GM23338 (cell line): ENCODE results near the gene DZIP1. TPM values are rescaled to one million over a fixed set of nuclear protein-coding genes. Genes with fewer than 3 reads are reported as not detected.

Experiments
- ATAC-seq: fragments of 200-7000 bp; cut with Tn5 transposase; 3 replicates; pipeline ENCODE4 v1.9.1; 2020
- DNase-seq: peaks from one replicate; pipeline ENCODE4 v3.0.0-alpha.2; 2015; ENCODE audit warnings: low spot score
- H2AFZ ChIP-seq: fragments of 200-600 bp; sonication (generic); 2 replicates; pipeline ENCODE4 v1.8.0; 2016; ENCODE audit warnings: antibody characterized with exemption, mild to moderate bottlenecking, moderate library complexity
- H3F3A ChIP-seq: fragments of 200-600 bp; sonication (generic); replicated peaks from 2 replicates; pipeline ENCODE4 v1.8.0; 2017; ENCODE audit warnings: antibody characterized with exemption, mixed run types, low read depth
- H3K27ac ChIP-seq: fragments of 200-600 bp; sonication (generic); 2 replicates; pipeline ENCODE4 v1.6.1; 2016; ENCODE audit warnings: low read depth
- H3K27me3 ChIP-seq: fragments of 200-600 bp; sonication (generic); 2 replicates; pipeline ENCODE4 v1.8.0; 2016; ENCODE audit warnings: mild to moderate bottlenecking, mixed run types, moderate library complexity; ENCODE audit not compliant: insufficient read depth
- H3K36me3 ChIP-seq: fragments of 200-600 bp; sonication (generic); 2 replicates; pipeline ENCODE4 v1.8.0; 2016; ENCODE audit warnings: mild to moderate bottlenecking; ENCODE audit not compliant: insufficient read depth
- H3K4me1 ChIP-seq: fragments of 200-600 bp; sonication (generic); 2 replicates; pipeline ENCODE4 v1.8.0; 2016; ENCODE audit warnings: mild to moderate bottlenecking, moderate library complexity; ENCODE audit not compliant: insufficient read depth
- H3K4me2 ChIP-seq: fragments of 200-600 bp; sonication (generic); 2 replicates; pipeline ENCODE4 v1.7.1; 2017; ENCODE audit warnings: mixed run types
- H3K4me3 ChIP-seq: fragments of 200-600 bp; sonication (generic); 2 replicates; pipeline ENCODE4 v1.6.1; 2016; ENCODE audit warnings: mixed run types
- H3K79me2 ChIP-seq: fragments of 200-600 bp; sonication (generic); replicated peaks from 2 replicates; pipeline ENCODE4 v1.8.0; 2017; ENCODE audit warnings: mild to moderate bottlenecking; ENCODE audit not compliant: insufficient read depth
- H3K9me2 ChIP-seq: fragments of 200-600 bp; sonication (generic); 2 replicates; pipeline ENCODE4 v1.8.0; 2017; ENCODE audit not compliant: insufficient read depth
- H4K20me1 ChIP-seq: fragments of 200-600 bp; sonication (generic); replicated peaks from 2 replicates; pipeline ENCODE4 v1.8.0; 2017; ENCODE audit warnings: mild to moderate bottlenecking; ENCODE audit not compliant: insufficient read depth
- H3K27ac Mint-ChIP-seq: 2 replicates; pipeline ENCODE4 v1.8.0; 2020; ENCODE audit warnings: inconsistent platforms, mild to moderate bottlenecking, moderate library complexity, mixed read lengths
- H3K27me3 Mint-ChIP-seq: 3 replicates; pipeline ENCODE4 v1.8.0; 2022; ENCODE audit warnings: low read depth, mild to moderate bottlenecking, moderate library complexity, mixed read lengths, inconsistent platforms; ENCODE audit not compliant: insufficient read depth, poor library complexity
- H3K36me3 Mint-ChIP-seq: 3 replicates; pipeline ENCODE4 v1.8.0; 2021; ENCODE audit warnings: low read depth, mild to moderate bottlenecking, inconsistent platforms, moderate library complexity, mixed read lengths
- H3K4me1 Mint-ChIP-seq: 3 replicates; pipeline ENCODE4 v1.8.0; 2020; ENCODE audit warnings: mild to moderate bottlenecking, inconsistent platforms, mixed read lengths
- H3K4me3 Mint-ChIP-seq: 3 replicates; pipeline ENCODE4 v1.8.0; 2021; ENCODE audit warnings: moderate library complexity, mild to moderate bottlenecking, inconsistent platforms, mixed read lengths
- H3K9me3 Mint-ChIP-seq: 3 replicates; pipeline ENCODE4 v1.8.0; 2020; ENCODE audit warnings: moderate library complexity, mild to moderate bottlenecking, inconsistent platforms, mixed read lengths
- CREB1 ChIP-seq: fragments of 250-450 bp; sonication (Bioruptor Pico); IDR thresholded peaks from 2 replicates; pipeline ENCODE4 v1.5.0; 2020; ENCODE audit warnings: low read depth, mild to moderate bottlenecking, moderate library complexity
- ETS1 ChIP-seq: IDR thresholded peaks from 2 replicates; pipeline ENCODE4 v1.6.1; 2016; ENCODE audit warnings: antibody characterized with exemption
- EZH2 ChIP-seq: fragments of 200-600 bp; sonication (generic); IDR thresholded peaks from one replicate; pipeline ENCODE4 v1.8.0; 2017; ENCODE audit warnings: antibody characterized with exemption, mild to moderate bottlenecking, low read depth; ENCODE audit not compliant: unreplicated experiment
- EZH2phosphoT487 ChIP-seq: fragments of 200-600 bp; sonication (generic); IDR thresholded peaks from one replicate; pipeline ENCODE4 v1.8.1; 2018; ENCODE audit warnings: antibody characterized with exemption; ENCODE audit not compliant: unreplicated experiment
- JUNB ChIP-seq: IDR thresholded peaks from one replicate; pipeline ENCODE4 v1.6.1; 2016; ENCODE audit warnings: antibody characterized with exemption; ENCODE audit not compliant: unreplicated experiment
- NANOG ChIP-seq: IDR thresholded peaks from 2 replicates; pipeline ENCODE4 v1.6.1; 2016; ENCODE audit warnings: antibody characterized with exemption, borderline replicate concordance
- POLR2AphosphoS5 ChIP-seq: IDR thresholded peaks from 2 replicates; pipeline ENCODE4 v1.6.1; 2016; ENCODE audit warnings: antibody characterized with exemption, low read depth
- STAT1 ChIP-seq: IDR thresholded peaks from one replicate; pipeline ENCODE4 v1.6.1; 2016; ENCODE audit warnings: antibody characterized with exemption; ENCODE audit not compliant: unreplicated experiment
- ZNF114 ChIP-seq: fragments of 250-450 bp; sonication (Bioruptor Pico); IDR thresholded peaks from 2 replicates; pipeline ENCODE4 v1.5.0; 2020; ENCODE audit warnings: mild to moderate bottlenecking, moderate library complexity
- ZNF331 ChIP-seq: fragments of 250-450 bp; sonication (Bioruptor Pico); IDR thresholded peaks from 2 replicates; pipeline ENCODE4 v1.5.0; 2020; ENCODE audit warnings: low read depth, mild to moderate bottlenecking, moderate library complexity
- ZNF462 ChIP-seq: fragments of 250-450 bp; sonication (Bioruptor Pico); IDR thresholded peaks from 2 replicates; pipeline ENCODE4 v1.5.0; 2020; ENCODE audit warnings: mild to moderate bottlenecking, moderate library complexity
- polyA plus RNA-seq: library from polyadenylated mRNA; unstranded; fragments of >200 nt; fragmentation: Nextera tagmentation; extraction: Ambion mirVana; gene quantifications from 2 replicates; pipeline ENCODE4 v1.2.1, GENCODE V29; 2016
- total RNA-seq: library from RNA; depleted of rRNA; stranded (reverse); fragments of >200 nt; shearing (Covaris generic); gene quantifications from 2 replicates; pipeline ENCODE4 v1.2.3, GENCODE V29; 2014
- TF ChIP-seq, protein P1 (sequence below), 2 experiments: fragments of 200-600 bp in 1 of 2; sonication (generic) in 1 of 2; conservative IDR thresholded peaks; 2 replicates each; pipeline versions ENCODE4 v1.5.1 to v1.6.1; 2016 to 2017; ENCODE audit warnings: antibody characterized with exemption in 2 of 2, low read depth in 2 of 2, mild to moderate bottlenecking in 2 of 2, moderate library complexity in 1 of 2
- TF ChIP-seq, protein P2 (sequence below): IDR thresholded peaks from one replicate; pipeline ENCODE4 v1.6.1; 2018; ENCODE audit warnings: antibody characterized with exemption; ENCODE audit not compliant: unreplicated experiment

The DZIP1 gene
- total and polyA plus RNA-seq, 2 experiments from 2014 or later = 10.6 to 24.2 TPM

- no peak overlapping the region for H3K27ac Mint-ChIP-seq
- peaks cover 3% of the 10 kb centered on the region for H3K27me3 Mint-ChIP-seq
- no peaks in the 10 kb centered on the region for H4K20me1 ChIP-seq
- DNase-seq (no peak), ATAC-seq (no peak)
- no peaks in the 10 kb centered on the region for H3K9me3 Mint-ChIP-seq
- H3K4me3 ChIP-seq = no peak overlapping the region
- H3K4me2 ChIP-seq = no peak overlapping the region
- no peak for TF ChIP-seq ZNF462 (CRISPR knock-in tag)
- TF ChIP-seq ZNF331 (CRISPR knock-in tag) = no peak
- no peak for TF ChIP-seq EZH2phosphoT487
- TF ChIP-seq STAT1 = no peak
- no peak for TF ChIP-seq CREB1 (CRISPR knock-in tag)
- no peak for TF ChIP-seq NANOG
- no peak for TF ChIP-seq POLR2AphosphoS5
- TF ChIP-seq JUNB = no peak
- TF ChIP-seq ZNF114 = no peak
- no peak for TF ChIP-seq EZH2
- TF ChIP-seq, protein P1, sequence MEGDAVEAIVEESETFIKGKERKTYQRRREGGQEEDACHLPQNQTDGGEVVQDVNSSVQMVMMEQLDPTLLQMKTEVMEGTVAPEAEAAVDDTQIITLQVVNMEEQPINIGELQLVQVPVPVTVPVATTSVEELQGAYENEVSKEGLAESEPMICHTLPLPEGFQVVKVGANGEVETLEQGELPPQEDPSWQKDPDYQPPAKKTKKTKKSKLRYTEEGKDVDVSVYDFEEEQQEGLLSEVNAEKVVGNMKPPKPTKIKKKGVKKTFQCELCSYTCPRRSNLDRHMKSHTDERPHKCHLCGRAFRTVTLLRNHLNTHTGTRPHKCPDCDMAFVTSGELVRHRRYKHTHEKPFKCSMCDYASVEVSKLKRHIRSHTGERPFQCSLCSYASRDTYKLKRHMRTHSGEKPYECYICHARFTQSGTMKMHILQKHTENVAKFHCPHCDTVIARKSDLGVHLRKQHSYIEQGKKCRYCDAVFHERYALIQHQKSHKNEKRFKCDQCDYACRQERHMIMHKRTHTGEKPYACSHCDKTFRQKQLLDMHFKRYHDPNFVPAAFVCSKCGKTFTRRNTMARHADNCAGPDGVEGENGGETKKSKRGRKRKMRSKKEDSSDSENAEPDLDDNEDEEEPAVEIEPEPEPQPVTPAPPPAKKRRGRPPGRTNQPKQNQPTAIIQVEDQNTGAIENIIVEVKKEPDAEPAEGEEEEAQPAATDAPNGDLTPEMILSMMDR (conservative IDR thresholded peaks at IDR 0.05; ENCODE audit: low read depth in 2 of 2) = no peak
- TF ChIP-seq, protein P2, sequence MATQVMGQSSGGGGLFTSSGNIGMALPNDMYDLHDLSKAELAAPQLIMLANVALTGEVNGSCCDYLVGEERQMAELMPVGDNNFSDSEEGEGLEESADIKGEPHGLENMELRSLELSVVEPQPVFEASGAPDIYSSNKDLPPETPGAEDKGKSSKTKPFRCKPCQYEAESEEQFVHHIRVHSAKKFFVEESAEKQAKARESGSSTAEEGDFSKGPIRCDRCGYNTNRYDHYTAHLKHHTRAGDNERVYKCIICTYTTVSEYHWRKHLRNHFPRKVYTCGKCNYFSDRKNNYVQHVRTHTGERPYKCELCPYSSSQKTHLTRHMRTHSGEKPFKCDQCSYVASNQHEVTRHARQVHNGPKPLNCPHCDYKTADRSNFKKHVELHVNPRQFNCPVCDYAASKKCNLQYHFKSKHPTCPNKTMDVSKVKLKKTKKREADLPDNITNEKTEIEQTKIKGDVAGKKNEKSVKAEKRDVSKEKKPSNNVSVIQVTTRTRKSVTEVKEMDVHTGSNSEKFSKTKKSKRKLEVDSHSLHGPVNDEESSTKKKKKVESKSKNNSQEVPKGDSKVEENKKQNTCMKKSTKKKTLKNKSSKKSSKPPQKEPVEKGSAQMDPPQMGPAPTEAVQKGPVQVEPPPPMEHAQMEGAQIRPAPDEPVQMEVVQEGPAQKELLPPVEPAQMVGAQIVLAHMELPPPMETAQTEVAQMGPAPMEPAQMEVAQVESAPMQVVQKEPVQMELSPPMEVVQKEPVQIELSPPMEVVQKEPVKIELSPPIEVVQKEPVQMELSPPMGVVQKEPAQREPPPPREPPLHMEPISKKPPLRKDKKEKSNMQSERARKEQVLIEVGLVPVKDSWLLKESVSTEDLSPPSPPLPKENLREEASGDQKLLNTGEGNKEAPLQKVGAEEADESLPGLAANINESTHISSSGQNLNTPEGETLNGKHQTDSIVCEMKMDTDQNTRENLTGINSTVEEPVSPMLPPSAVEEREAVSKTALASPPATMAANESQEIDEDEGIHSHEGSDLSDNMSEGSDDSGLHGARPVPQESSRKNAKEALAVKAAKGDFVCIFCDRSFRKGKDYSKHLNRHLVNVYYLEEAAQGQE = no peak
- TF ChIP-seq ETS1 = no peak
- no peaks in the 10 kb centered on the region for H3K4me1 Mint-ChIP-seq
- H3K4me1 ChIP-seq = no peaks in the 10 kb centered on the region
- no peaks in the 10 kb centered on the region; the same call in 1 of the 2 replicates for H3K9me2 ChIP-seq
- no peak overlapping the region for H3K27ac ChIP-seq
- H3K36me3 Mint-ChIP-seq = peaks cover 12% of the 10 kb centered on the region
- no peaks in the 10 kb centered on the region for H3K79me2 ChIP-seq
- H3K36me3 ChIP-seq = no peaks in the 10 kb centered on the region; the same call in 1 of the 2 replicates
- H3K27me3 ChIP-seq = no peaks in the 10 kb centered on the region
- no peak overlapping the region for H2AFZ ChIP-seq
- H3K4me3 Mint-ChIP-seq = no peak overlapping the region
- H3F3A ChIP-seq = no peaks in the 10 kb centered on the region
Measured at GRCh38 chr13:95596701-95597100, 47.8 kb downstream of the DZIP1 start.
